Activated T-cell treated with anti-CD3 and anti-CD28 coated beads, Interleukin-2, amount 50 U/mL, for 24 hours (primary cell): ENCODE results near the gene ADNP.
A peak's percentile ranks its signal among the peaks of the same experiment; 100 is the strongest.

Experiments used
- DNase-seq: peaks from one replicate; pipeline ENCODE4 v3.0.0-alpha.2; 2020
- H3K27ac Mint-ChIP-seq: 2 replicates; pipeline ENCODE4 v1.8.0; 2020; ENCODE audit warnings: mild to moderate bottlenecking, mixed read lengths
- H3K27me3 Mint-ChIP-seq: 2 replicates; pipeline ENCODE4 v1.8.0; 2020; ENCODE audit warnings: mixed read lengths
- H3K36me3 Mint-ChIP-seq: 2 replicates; pipeline ENCODE4 v1.8.0; 2020; ENCODE audit warnings: low read depth, mixed read lengths
- H3K4me1 Mint-ChIP-seq: 2 replicates; pipeline ENCODE4 v1.8.0; 2020; ENCODE audit warnings: low read depth, mixed read lengths
- H3K4me3 Mint-ChIP-seq: 2 replicates; pipeline ENCODE4 v1.8.0; 2020; ENCODE audit warnings: mild to moderate bottlenecking, moderate library complexity, mixed read lengths
- H3K9me3 Mint-ChIP-seq: 2 replicates; pipeline ENCODE4 v1.8.0; 2020; ENCODE audit warnings: mixed read lengths

ADNP gene

GRCh38 chr20:50862546-50862945 is 68.7 kb downstream of the ADNP start:
- no peak for DNase-seq
- Mint-ChIP-seq H3K36me3 (no peaks in the 10 kb centered on the region), H3K4me3 (no peak overlapping the region), H3K27ac (no peak overlapping the region), H3K27me3 (no peaks in the 10 kb centered on the region), H3K4me1 (no peaks in the 10 kb centered on the region), H3K9me3 (no peaks in the 10 kb centered on the region)

GRCh38 chr20:50861012-50861411 is 70.2 kb downstream of the ADNP start:
- Mint-ChIP-seq H3K27me3 (no peaks in the 10 kb centered on the region), H3K27ac (no peak overlapping the region), H3K36me3 (no peaks in the 10 kb centered on the region), H3K4me1 (no peaks in the 10 kb centered on the region), H3K4me3 (no peak overlapping the region), H3K9me3 (no peaks in the 10 kb centered on the region)
- DNase-seq: no peak

DNA sequence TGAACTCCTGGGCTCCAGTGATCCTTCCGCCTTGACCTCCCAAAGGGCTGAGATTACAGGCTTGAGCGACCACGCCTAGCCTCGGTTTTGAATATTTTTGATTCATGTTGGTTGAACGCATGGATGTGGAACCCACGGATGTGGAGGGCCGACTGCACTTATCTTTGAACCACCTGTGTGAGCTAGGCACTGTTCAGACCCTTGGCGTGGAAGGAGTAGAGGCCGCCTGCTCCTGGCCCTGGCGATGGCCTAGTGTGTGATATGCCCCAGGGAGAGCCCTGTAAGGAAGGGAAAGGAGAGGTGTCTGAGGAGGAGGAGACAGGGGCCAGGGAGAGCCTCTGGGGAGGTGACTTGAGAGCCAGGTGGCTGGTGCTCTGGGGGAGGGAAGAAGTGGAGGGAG is 72.1 kb downstream of the ADNP start:
- no peak for DNase-seq
- H3K36me3 Mint-ChIP-seq: peaks cover 4% of the 10 kb centered on the region
- no peaks in the 10 kb centered on the region for H3K27me3 Mint-ChIP-seq
- no peaks in the 10 kb centered on the region for H3K4me1 Mint-ChIP-seq
- no peak overlapping the region for H3K4me3 Mint-ChIP-seq
- H3K9me3 Mint-ChIP-seq: no peaks in the 10 kb centered on the region
- H3K27ac Mint-ChIP-seq: no peak overlapping the region

- Mint-ChIP-seq H3K27me3 (no peaks in the 10 kb centered on the region), H3K27ac (no peak overlapping the region)
Observed at GRCh38 chr20:50858525-50858924, 72.7 kb downstream of the ADNP start.

DNA sequence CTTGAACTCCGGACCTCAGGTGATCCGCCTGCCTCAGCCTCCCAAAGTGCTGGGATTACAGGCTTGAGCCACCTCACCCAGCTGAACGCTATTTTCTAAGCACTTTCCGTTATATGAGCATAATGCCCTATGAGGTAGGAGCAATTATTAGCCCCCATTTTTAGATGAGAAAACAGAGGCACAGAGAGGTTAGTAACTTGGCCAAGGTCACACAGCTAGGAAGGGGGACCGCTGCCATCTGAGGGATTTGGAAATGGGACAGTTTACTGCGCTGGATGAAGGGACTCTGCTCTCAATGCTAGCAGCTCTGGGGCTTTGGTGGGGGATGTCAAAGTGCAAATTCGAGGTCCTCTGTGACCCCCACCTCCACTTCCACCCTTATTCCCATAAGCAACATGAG is 73.9 kb downstream of the ADNP start:
- H3K36me3 Mint-ChIP-seq: peaks cover 4% of the 10 kb centered on the region
- no peak overlapping the region for H3K4me3 Mint-ChIP-seq
- DNase-seq: no peak

More at GRCh38 chr20:50858525-50858924, 72.7 kb downstream of the ADNP start:
- H3K36me3 Mint-ChIP-seq: peaks cover 4% of the 10 kb centered on the region
- H3K4me1 Mint-ChIP-seq: no peaks in the 10 kb centered on the region
- H3K4me3 Mint-ChIP-seq: no peak overlapping the region
- no peak for DNase-seq
- no peaks in the 10 kb centered on the region for H3K9me3 Mint-ChIP-seq

GRCh38 chr20:50856475-50857041 is 74.7 kb downstream of the ADNP start:
- Mint-ChIP-seq H3K4me1 (peaks cover 3% of the 10 kb centered on the region), H3K9me3 (no peaks in the 10 kb centered on the region), H3K27ac (no peak overlapping the region), H3K36me3 (peaks cover 4% of the 10 kb centered on the region), H3K4me3 (no peak overlapping the region), H3K27me3 (no peaks in the 10 kb centered on the region)
- DNase-seq: no peak

More for the DNA sequence above, 73.9 kb downstream of the ADNP start:
- no peaks in the 10 kb centered on the region for H3K9me3 Mint-ChIP-seq
- no peak overlapping the region for H3K27ac Mint-ChIP-seq
- H3K27me3 Mint-ChIP-seq: no peaks in the 10 kb centered on the region
- H3K4me1 Mint-ChIP-seq: no peaks in the 10 kb centered on the region

GRCh38 chr20:50855498-50856474 is 75.5 kb downstream of the ADNP start:
- Mint-ChIP-seq H3K4me1 (peaks cover 3% of the 10 kb centered on the region), H3K27me3 (no peaks in the 10 kb centered on the region), H3K4me3 (no peak overlapping the region), H3K9me3 (no peaks in the 10 kb centered on the region), H3K27ac (no peak overlapping the region), H3K36me3 (peaks cover 4% of the 10 kb centered on the region)
- DNase-seq: no peak

DNA sequence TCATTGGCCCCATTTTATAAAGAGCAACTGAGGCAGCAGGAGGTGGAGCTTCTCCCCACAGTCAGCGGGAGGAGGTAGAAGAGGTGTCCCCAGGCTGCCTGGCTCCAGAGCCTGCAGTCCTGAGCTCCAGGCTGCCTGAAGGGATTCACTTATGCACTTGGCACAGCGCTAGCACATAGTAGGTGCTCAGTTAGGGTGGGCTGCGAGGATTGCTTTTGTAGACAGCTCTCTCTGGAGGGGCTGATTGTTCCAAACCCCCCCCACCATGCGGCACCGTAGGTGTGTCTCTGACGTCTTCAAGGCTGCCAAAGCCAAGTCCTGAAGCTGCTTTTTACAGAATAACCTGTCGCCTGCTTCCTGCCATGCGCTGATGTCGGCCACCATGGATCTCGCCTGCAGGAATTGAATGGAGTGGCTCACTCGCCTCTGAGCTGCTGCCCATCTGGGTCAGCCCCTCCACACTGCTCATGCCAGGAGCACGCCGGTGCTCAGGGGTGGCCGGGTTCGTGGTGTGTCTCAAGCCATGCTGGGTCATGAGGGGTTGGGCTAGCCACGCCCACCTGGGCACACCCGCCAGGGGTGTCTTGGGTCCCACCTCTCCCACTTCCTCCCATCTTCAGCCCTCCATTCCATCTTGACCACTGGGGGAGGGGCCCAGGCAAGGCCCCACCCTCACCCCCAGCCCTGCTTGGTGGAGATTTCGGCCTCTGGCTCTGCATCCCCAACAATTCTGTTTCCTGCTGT is 76.6 kb downstream of the ADNP start:
- no peak overlapping the region for H3K27ac Mint-ChIP-seq
- peaks cover 10% of the 10 kb centered on the region for H3K4me1 Mint-ChIP-seq
- H3K36me3 Mint-ChIP-seq: peaks cover 4% of the 10 kb centered on the region
- no peak overlapping the region for H3K4me3 Mint-ChIP-seq
- no peak for DNase-seq
- no peaks in the 10 kb centered on the region for H3K27me3 Mint-ChIP-seq
- no peaks in the 10 kb centered on the region for H3K9me3 Mint-ChIP-seq

GRCh38 chr20:50852085-50852484 is 79.2 kb downstream of the ADNP start:
- Mint-ChIP-seq H3K27ac (peak overlapping the region; percentile 4), H3K4me1 (peaks cover 13% of the 10 kb centered on the region), H3K36me3 (peaks cover 7% of the 10 kb centered on the region), H3K27me3 (no peaks in the 10 kb centered on the region), H3K9me3 (no peaks in the 10 kb centered on the region), H3K4me3 (no peak overlapping the region)
- DNase-seq: no peak

GRCh38 chr20:50850721-50851286 is 80.4 kb downstream of the ADNP start:
- Mint-ChIP-seq H3K4me3 (no peak overlapping the region), H3K36me3 (peaks cover 7% of the 10 kb centered on the region), H3K27ac (peak overlapping the region; percentile 10), H3K27me3 (no peaks in the 10 kb centered on the region), H3K4me1 (peaks cover 13% of the 10 kb centered on the region), H3K9me3 (no peaks in the 10 kb centered on the region)
- DNase-seq: no peak

GRCh38 chr20:50848846-50849673 is 82.2 kb downstream of the ADNP start:
- no peaks in the 10 kb centered on the region for H3K9me3 Mint-ChIP-seq
- no peaks in the 10 kb centered on the region for H3K27me3 Mint-ChIP-seq
- H3K4me3 Mint-ChIP-seq: no peak overlapping the region
- H3K36me3 Mint-ChIP-seq: peaks cover 3% of the 10 kb centered on the region
- peaks cover 26% of the 10 kb centered on the region for H3K4me1 Mint-ChIP-seq
- no peak for DNase-seq
- peak overlapping the region; percentile 64 for H3K27ac Mint-ChIP-seq

DNA sequence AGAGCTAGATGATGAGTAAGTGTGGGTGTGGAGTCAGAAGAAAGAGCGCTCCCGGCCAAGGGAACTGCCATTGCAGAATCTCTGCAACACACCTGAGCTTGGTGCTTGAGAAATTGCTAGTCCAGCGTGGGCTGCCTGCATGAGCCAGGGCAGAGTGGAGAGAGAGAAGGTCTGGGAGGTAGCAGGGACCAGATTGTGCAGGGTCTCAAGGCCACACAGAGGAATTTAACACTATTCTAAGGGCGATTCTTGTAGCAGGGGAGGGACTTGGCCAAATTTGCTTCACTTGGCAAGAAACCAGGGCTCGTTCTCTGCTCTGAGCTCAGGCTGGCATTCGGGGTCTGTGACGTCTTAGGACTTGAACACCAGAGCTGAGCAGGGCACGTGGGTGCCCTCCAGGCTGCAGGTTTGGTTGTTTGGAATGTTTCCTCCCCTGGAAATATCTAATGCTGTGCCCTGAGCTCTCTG is 82.9 kb downstream of the ADNP start:
- Mint-ChIP-seq H3K36me3 (peaks cover 3% of the 10 kb centered on the region), H3K27ac (no peak overlapping the region)
- no peak for DNase-seq

DNA sequence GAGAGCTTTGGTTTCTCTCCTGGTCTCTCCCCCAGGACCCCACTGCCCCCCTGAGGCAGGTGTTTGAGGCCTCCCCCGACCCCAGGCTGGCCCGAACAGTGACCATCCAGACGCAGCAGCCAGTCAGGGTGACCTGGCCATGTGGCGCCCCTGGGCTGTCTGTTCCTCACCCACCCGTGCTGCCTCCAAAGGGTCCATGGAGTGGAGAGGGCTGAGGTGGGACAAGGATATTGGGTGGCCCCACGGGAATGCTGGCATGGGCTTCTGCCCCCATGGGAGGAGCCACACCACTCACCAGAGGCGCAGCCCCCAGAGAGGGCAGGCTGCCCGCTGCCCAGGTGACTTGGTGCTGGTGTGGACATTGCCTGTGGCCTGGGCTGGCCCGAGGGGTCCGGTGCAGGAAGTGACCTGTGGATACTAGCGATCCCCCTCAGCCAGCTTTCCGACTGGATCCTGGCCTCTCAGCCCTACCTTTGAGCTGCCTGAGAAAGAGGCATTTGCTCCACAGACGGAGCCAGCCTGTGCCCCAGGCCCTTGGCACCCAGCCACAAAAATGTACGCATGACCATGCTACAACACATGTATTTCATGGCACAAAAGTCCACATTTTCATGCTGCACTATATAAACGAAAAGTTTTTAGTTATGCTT is 85.5 kb downstream of the ADNP start:
- DNase-seq: no peak

More for the DNA sequence above, 82.9 kb downstream of the ADNP start:
- Mint-ChIP-seq H3K4me3 (no peak overlapping the region), H3K27me3 (no peaks in the 10 kb centered on the region), H3K9me3 (no peaks in the 10 kb centered on the region), H3K4me1 (peaks cover 27% of the 10 kb centered on the region)

More for the DNA sequence above, 85.5 kb downstream of the ADNP start:
- Mint-ChIP-seq H3K4me1 (peaks cover 24% of the 10 kb centered on the region), H3K27me3 (no peaks in the 10 kb centered on the region), H3K36me3 (peaks cover 16% of the 10 kb centered on the region), H3K4me3 (no peak overlapping the region), H3K9me3 (no peaks in the 10 kb centered on the region), H3K27ac (no peak overlapping the region)
